Karpas-422 (cell line): ENCODE results near the gene VPS26B. TPM values are rescaled to one million over a fixed set of nuclear protein-coding genes. Genes with fewer than 3 reads are reported as not detected.
A peak's percentile ranks its signal among the peaks of the same experiment; 100 is the strongest.

Experiments used
- DNase-seq: peaks from one replicate; pipeline ENCODE4 v3.0.0-alpha.2; 2015
- H2AFZ ChIP-seq: fragments of 200-600 bp; sonication (generic); 2 replicates; pipeline ENCODE4 v1.6.1; 2014; ENCODE audit warnings: antibody characterized with exemption, low read length, mixed read lengths
- H3K27ac ChIP-seq: fragments of 200-600 bp; sonication (generic); 2 replicates; pipeline ENCODE4 v1.5.1; 2014; ENCODE audit warnings: mild to moderate bottlenecking, low read length, moderate library complexity
- H3K27me3 ChIP-seq: fragments of 200-600 bp; sonication (generic); 2 replicates; pipeline ENCODE4 v1.6.1; 2014; ENCODE audit warnings: low read length, mixed read lengths
- H3K36me3 ChIP-seq: fragments of 200-600 bp; sonication (generic); 2 replicates; pipeline ENCODE4 v1.6.1; 2014; ENCODE audit warnings: low read length, mixed read lengths; ENCODE audit not compliant: insufficient read depth
- H3K4me1 ChIP-seq: fragments of 200-600 bp; sonication (generic); 2 replicates; pipeline ENCODE4 v1.6.1; 2014; ENCODE audit warnings: mild to moderate bottlenecking, low read length, mixed read lengths
- H3K4me2 ChIP-seq: fragments of 200-600 bp; sonication (generic); 2 replicates; pipeline ENCODE4 v1.6.1; 2014; ENCODE audit warnings: low read length, low read depth, mild to moderate bottlenecking; ENCODE audit not compliant: poor library complexity, severe bottlenecking
- H3K4me3 ChIP-seq: fragments of 200-600 bp; sonication (generic); 2 replicates; pipeline ENCODE4 v1.5.1; 2014; ENCODE audit warnings: mild to moderate bottlenecking, antibody characterized with exemption, low read length, mixed read lengths
- H3K79me2 ChIP-seq: fragments of 200-600 bp; sonication (generic); 2 replicates; pipeline ENCODE4 v1.6.1; 2014; ENCODE audit warnings: mild to moderate bottlenecking, low read length, mixed read lengths
- H3K9ac ChIP-seq: fragments of 200-600 bp; sonication (generic); 2 replicates; pipeline ENCODE4 v1.6.0; 2014; ENCODE audit warnings: low read length
- H3K9me2 ChIP-seq: fragments of 200-600 bp; sonication (generic), shearing (Covaris generic); replicated peaks from 2 replicates; pipeline ENCODE4 v1.6.0; 2014; ENCODE audit warnings: mild to moderate bottlenecking, low read length, moderate library complexity; ENCODE audit not compliant: insufficient read depth
- H3K9me3 ChIP-seq: fragments of 300-700, 200-600 bp; sonication (generic); 2 replicates; pipeline ENCODE4 v1.6.1; 2014; ENCODE audit warnings: low read length, mixed read lengths
- H4K20me1 ChIP-seq: fragments of 200-600 bp; sonication (generic); 2 replicates; pipeline ENCODE4 v1.6.1; 2014; ENCODE audit warnings: mild to moderate bottlenecking, antibody characterized with exemption, low read length, low read depth; ENCODE audit not compliant: insufficient read depth
- total RNA-seq: library from RNA; depleted of rRNA; stranded (reverse); fragments of >200 nt; shearing (Covaris generic); gene quantifications from 2 replicates; pipeline ENCODE4 v1.2.3, GENCODE V29; 2014; ENCODE audit warnings: low replicate concordance

The VPS26B gene
- total RNA-seq, 1 experiment from 2014 or later: 11.2 TPM

DNA sequence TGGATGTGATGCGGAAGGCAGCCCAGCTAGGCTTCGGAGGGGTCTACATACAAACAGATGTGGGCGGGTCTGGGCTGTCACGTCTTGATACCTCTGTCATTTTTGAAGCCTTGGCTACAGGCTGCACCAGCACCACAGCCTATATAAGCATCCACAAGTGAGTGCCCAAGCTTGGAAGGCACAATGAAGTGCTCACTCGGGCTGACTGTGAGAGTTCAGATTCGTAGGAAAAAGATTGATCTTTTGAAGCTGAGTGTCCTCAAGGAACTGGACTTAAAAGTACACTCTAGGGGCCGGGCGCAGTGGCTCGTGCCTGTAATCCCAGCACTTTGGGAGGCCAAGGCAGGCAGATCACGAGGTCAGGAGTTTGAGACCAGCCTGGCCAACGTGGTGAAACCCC, 32.6 kb downstream of the VPS26B start:
- no peak overlapping the region for H3K4me3 ChIP-seq
- H3K79me2 ChIP-seq: peaks cover 4% of the 10 kb centered on the region; the same call in 1 of the 2 replicates
- no peaks in the 10 kb centered on the region for H3K36me3 ChIP-seq
- no peaks in the 10 kb centered on the region for H3K27me3 ChIP-seq
- no peaks in the 10 kb centered on the region for H3K9me2 ChIP-seq
- H3K27ac ChIP-seq: no peak overlapping the region
- H3K4me2 ChIP-seq: no peak overlapping the region
- no peaks in the 10 kb centered on the region for H4K20me1 ChIP-seq
- DNase-seq: no peak
- no peaks in the 10 kb centered on the region for H3K9me3 ChIP-seq
- H3K9ac ChIP-seq: no peak overlapping the region
- H2AFZ ChIP-seq: no peak overlapping the region
- peaks cover 12% of the 10 kb centered on the region for H3K4me1 ChIP-seq

GRCh38 chr11:134258577-134258976, 34.1 kb downstream of the VPS26B start:
- Histone ChIP-seq H3K9ac (no peak overlapping the region), H3K4me1 (peaks cover 8% of the 10 kb centered on the region), H3K4me2 (no peak overlapping the region), H3K9me3 (no peaks in the 10 kb centered on the region), H4K20me1 (no peaks in the 10 kb centered on the region), H3K27me3 (no peaks in the 10 kb centered on the region), H3K4me3 (no peak overlapping the region), H3K79me2 (no peaks in the 10 kb centered on the region; the same call in 1 of the 2 replicates), H3K9me2 (no peaks in the 10 kb centered on the region), H3K36me3 (no peaks in the 10 kb centered on the region), H3K27ac (no peak overlapping the region), H2AFZ (no peak overlapping the region)
- DNase-seq: no peak

DNA sequence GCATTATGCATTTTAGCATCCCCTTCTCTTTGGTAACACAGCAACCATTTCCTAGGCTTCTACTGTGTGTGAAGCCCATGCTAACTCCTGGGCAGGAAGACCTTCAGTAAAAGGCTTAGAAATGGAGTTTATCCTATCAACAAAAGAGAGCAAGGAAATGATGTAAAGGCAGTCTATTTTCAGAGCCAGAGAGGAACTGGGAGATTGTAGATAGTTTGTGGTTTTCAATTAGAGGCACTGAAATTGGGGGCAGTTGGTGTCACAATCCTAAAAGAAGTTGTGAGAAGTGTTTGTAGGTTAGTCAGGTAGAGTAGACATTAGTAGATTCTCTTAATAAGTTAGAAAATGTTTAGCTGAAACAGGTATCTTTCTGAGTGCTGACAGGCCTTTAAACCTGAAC, 36.0 kb downstream of the VPS26B start:
- no peaks in the 10 kb centered on the region for H3K36me3 ChIP-seq
- H3K27ac ChIP-seq: no peak overlapping the region
- H3K4me1 ChIP-seq: no peaks in the 10 kb centered on the region
- H3K4me2 ChIP-seq: no peak overlapping the region
- no peak for DNase-seq
- no peaks in the 10 kb centered on the region for H3K79me2 ChIP-seq
- no peak overlapping the region for H2AFZ ChIP-seq
- H3K27me3 ChIP-seq: no peaks in the 10 kb centered on the region
- H3K9ac ChIP-seq: no peak overlapping the region
- H3K4me3 ChIP-seq: no peak overlapping the region
- no peaks in the 10 kb centered on the region for H3K9me2 ChIP-seq
- H4K20me1 ChIP-seq: no peaks in the 10 kb centered on the region
- H3K9me3 ChIP-seq: no peaks in the 10 kb centered on the region

DNA sequence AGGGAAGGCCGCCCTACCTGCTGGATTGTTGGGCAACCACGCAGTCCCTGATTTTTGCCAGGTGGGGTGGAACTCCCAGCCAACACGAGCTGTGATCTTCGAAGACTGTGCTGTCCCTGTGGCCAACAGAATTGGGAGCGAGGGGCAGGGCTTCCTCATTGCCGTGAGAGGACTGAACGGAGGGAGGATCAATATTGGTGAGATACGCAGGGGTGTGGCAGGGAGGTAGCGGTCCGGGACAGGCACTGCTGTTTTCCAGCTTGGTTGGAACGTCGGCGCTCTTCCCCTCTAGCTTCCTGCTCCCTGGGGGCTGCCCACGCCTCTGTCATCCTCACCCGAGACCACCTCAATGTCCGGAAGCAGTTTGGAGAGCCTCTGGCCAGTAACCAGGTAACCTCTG, 36.5 kb downstream of the VPS26B start:
- Histone ChIP-seq H3K4me1 (no peaks in the 10 kb centered on the region), H3K9me2 (no peaks in the 10 kb centered on the region), H3K9ac (no peak overlapping the region), H3K4me2 (no peak overlapping the region), H3K4me3 (no peak overlapping the region), H2AFZ (no peak overlapping the region), H3K27ac (no peak overlapping the region), H3K36me3 (no peaks in the 10 kb centered on the region), H4K20me1 (no peaks in the 10 kb centered on the region), H3K79me2 (no peaks in the 10 kb centered on the region), H3K27me3 (no peaks in the 10 kb centered on the region), H3K9me3 (no peaks in the 10 kb centered on the region)
- DNase-seq: no peak

- H2AFZ ChIP-seq: no peak overlapping the region
- DNase-seq: peak; percentile 52
Measured at GRCh38 chr11:134261626-134262488, 37.4 kb downstream of the VPS26B start.

GRCh38 chr11:134264966-134265764, 40.7 kb downstream of the VPS26B start:
- DNase-seq: no peak
- H2AFZ ChIP-seq: no peak overlapping the region
- no peaks in the 10 kb centered on the region for H3K9me3 ChIP-seq
- no peak overlapping the region for H3K4me2 ChIP-seq
- H3K9me2 ChIP-seq: no peaks in the 10 kb centered on the region
- H4K20me1 ChIP-seq: no peaks in the 10 kb centered on the region
- H3K36me3 ChIP-seq: no peaks in the 10 kb centered on the region
- H3K79me2 ChIP-seq: no peaks in the 10 kb centered on the region
- no peaks in the 10 kb centered on the region for H3K27me3 ChIP-seq
- H3K4me3 ChIP-seq: no peak overlapping the region
- H3K9ac ChIP-seq: no peak overlapping the region
- no peaks in the 10 kb centered on the region for H3K4me1 ChIP-seq
- no peak overlapping the region for H3K27ac ChIP-seq

More at GRCh38 chr11:134261626-134262488, 37.4 kb downstream of the VPS26B start:
- H4K20me1 ChIP-seq: no peaks in the 10 kb centered on the region
- no peaks in the 10 kb centered on the region for H3K36me3 ChIP-seq
- no peak overlapping the region for H3K4me3 ChIP-seq
- no peaks in the 10 kb centered on the region for H3K9me2 ChIP-seq
- no peaks in the 10 kb centered on the region for H3K79me2 ChIP-seq
- no peaks in the 10 kb centered on the region for H3K9me3 ChIP-seq
- H3K4me1 ChIP-seq: no peaks in the 10 kb centered on the region
- H3K4me2 ChIP-seq: no peak overlapping the region
- no peak overlapping the region for H3K27ac ChIP-seq
- no peaks in the 10 kb centered on the region for H3K27me3 ChIP-seq
- H3K9ac ChIP-seq: no peak overlapping the region

GRCh38 chr11:134266440-134266839, 42.0 kb downstream of the VPS26B start:
- Histone ChIP-seq H3K4me2 (no peak overlapping the region), H3K79me2 (no peaks in the 10 kb centered on the region), H3K4me3 (no peak overlapping the region), H3K27ac (no peak overlapping the region), H3K9me3 (no peaks in the 10 kb centered on the region), H2AFZ (no peak overlapping the region), H3K9ac (no peak overlapping the region), H3K27me3 (no peaks in the 10 kb centered on the region), H3K4me1 (no peaks in the 10 kb centered on the region), H3K36me3 (no peaks in the 10 kb centered on the region), H3K9me2 (no peaks in the 10 kb centered on the region), H4K20me1 (no peaks in the 10 kb centered on the region)
- no peak for DNase-seq

GRCh38 chr11:134266841-134267251, 42.4 kb downstream of the VPS26B start:
- Histone ChIP-seq H3K79me2 (no peaks in the 10 kb centered on the region), H3K36me3 (no peaks in the 10 kb centered on the region), H2AFZ (no peak overlapping the region), H3K4me3 (no peak overlapping the region), H3K27ac (no peak overlapping the region), H3K4me1 (no peaks in the 10 kb centered on the region), H3K27me3 (no peaks in the 10 kb centered on the region), H4K20me1 (no peaks in the 10 kb centered on the region), H3K9me3 (no peaks in the 10 kb centered on the region), H3K9ac (no peak overlapping the region), H3K9me2 (no peaks in the 10 kb centered on the region), H3K4me2 (no peak overlapping the region)
- no peak for DNase-seq
